A673 (cell line): ENCODE measurements around the gene RTP3. TPM values are rescaled to one million over a fixed set of nuclear protein-coding genes. Genes with fewer than 3 reads are reported as not detected.
"Not testable (repeated sequence)": the region's sequence is repeated elsewhere in the genome, so short reads cannot be mapped to it uniquely, and the experiment has no call there.

Experiments used
- BruUV-seq: library from RNA; stranded (reverse); fragments of 400-500 nt; replicated peaks from 2 replicates; lab custom pipeline; 2021; lab: Mats Ljungman, UMichigan
- CTCF ChIA-PET: fragments of 300-600 bp; sonication (Branson Sonifier 250); formaldehyde crosslinking; loops from one replicate; lab custom pipeline; 2022; ENCODE audit warnings: antibody characterized with exemption; lab: Charles Lee
- POLR2A ChIA-PET: fragments of 300-600 bp; sonication (Branson Sonifier 250); formaldehyde crosslinking; loops from one replicate; lab custom pipeline; 2022; ENCODE audit warnings: antibody characterized with exemption; ENCODE audit not compliant: low non-redundant PET; lab: Charles Lee
- DNase-seq: peaks from one replicate; pipeline ENCODE4 v3.0.0-alpha.2; 2015; ENCODE audit warnings: low spot score
- H3K27ac ChIP-seq: fragments of 200-600 bp; sonication (generic); 2 replicates; pipeline ENCODE4 v1.5.1; 2016; ENCODE audit warnings: mixed run types, low read depth, mild to moderate bottlenecking, mixed read lengths, antibody characterized with exemption, low read length; ENCODE audit not compliant: poor library complexity, severe bottlenecking
- H3K27me3 ChIP-seq: fragments of 200-600 bp; sonication (generic); replicated peaks from 2 replicates; pipeline ENCODE4 v1.6.1; 2017; ENCODE audit warnings: mixed run types, low read depth, mild to moderate bottlenecking, mixed read lengths, antibody characterized with exemption, low read length; ENCODE audit not compliant: insufficient read depth, poor library complexity
- H3K36me3 ChIP-seq: fragments of 200-600 bp; sonication (generic); 2 replicates; pipeline ENCODE4 v1.6.1; 2016; ENCODE audit warnings: mixed run types, mild to moderate bottlenecking, mixed read lengths, antibody characterized with exemption, low read length; ENCODE audit not compliant: insufficient read depth, poor library complexity, severe bottlenecking
- H3K4me1 ChIP-seq: fragments of 200-600 bp; sonication (generic); 2 replicates; pipeline ENCODE4 v1.6.1; 2017; ENCODE audit warnings: mixed run types, mild to moderate bottlenecking, mixed read lengths, antibody characterized with exemption, low read length; ENCODE audit not compliant: insufficient read depth, poor library complexity, severe bottlenecking
- H3K4me3 ChIP-seq: fragments of 200-600 bp; sonication (generic); 2 replicates; pipeline ENCODE4 v1.5.1; 2016; ENCODE audit warnings: low read depth, mixed run types, mild to moderate bottlenecking, mixed read lengths, low read length; ENCODE audit not compliant: poor library complexity, severe bottlenecking
- H3K9me3 ChIP-seq: fragments of 200-600 bp; sonication (generic); 2 replicates; pipeline ENCODE4 v1.6.1; 2016; ENCODE audit warnings: mixed run types, low read depth, mild to moderate bottlenecking, mixed read lengths, antibody characterized with exemption, low read length; ENCODE audit not compliant: poor library complexity, severe bottlenecking
- EZH2 ChIP-seq: fragments of 200-600 bp; sonication (generic); IDR thresholded peaks from 2 replicates; pipeline ENCODE4 v1.6.1; 2017; ENCODE audit warnings: borderline replicate concordance, low read depth, mild to moderate bottlenecking, mixed read lengths, antibody characterized with exemption, low read length; ENCODE audit not compliant: poor library complexity, severe bottlenecking
- intact Hi-C: fragments of 100-400 bp; cut with micrococcal nuclease; formaldehyde crosslinking; loops from one replicate; pipeline ENCODE4 v1.10.0; 2022; ENCODE audit not compliant: unreplicated experiment
- total RNA-seq: library from RNA; stranded (reverse); gene quantifications from 2 replicates; pipeline ENCODE4 v1.2.3, GENCODE V29; 2021
- TF ChIP-seq, protein P1 (sequence below): fragments of 300-800, 200-600 bp; sonication (generic); conservative IDR thresholded peaks from 2 replicates; pipeline ENCODE4 v1.5.1; 2017; ENCODE audit warnings: low read depth, mild to moderate bottlenecking, antibody characterized with exemption, low read length, moderate library complexity, mixed read lengths

Gene RTP3
- total RNA-seq, 1 experiment from 2014 or later: not detected

GRCh38 chr3:46491089-46492070 is 6.4 kb upstream of the RTP3 start:
- H3K27ac ChIP-seq: no peak overlapping the region
- CTCF ChIA-PET: no interaction called here

DNA sequence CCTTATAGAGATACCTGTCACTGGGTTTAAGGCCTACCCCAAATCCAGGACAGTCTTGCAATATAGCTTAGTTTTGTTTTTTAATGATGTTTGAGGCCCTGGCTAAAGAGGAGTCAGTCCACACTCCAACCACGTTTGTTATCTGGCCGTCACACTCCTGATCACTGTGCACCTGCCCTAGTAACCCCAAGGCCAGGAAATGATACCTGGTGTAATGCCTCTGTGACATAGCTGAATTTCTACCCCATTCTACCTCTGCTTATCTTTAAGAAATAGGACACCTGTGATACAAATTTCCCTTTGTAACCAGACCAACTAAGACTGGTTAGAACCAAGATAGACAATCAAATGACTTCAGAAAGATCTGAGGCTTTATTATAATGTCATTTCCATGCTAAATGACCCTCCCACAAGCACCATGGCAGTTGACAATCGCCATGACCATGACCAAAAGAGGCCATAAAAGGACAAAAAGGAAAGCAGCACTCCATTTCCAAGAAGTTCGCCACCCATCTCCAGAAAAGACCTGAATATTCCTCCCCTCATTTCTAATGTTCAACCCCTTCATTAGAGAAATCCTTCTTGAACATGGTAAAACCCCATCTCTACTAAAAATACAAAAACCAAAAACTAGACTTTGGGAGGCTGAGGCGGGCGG is 4.8 kb upstream of the RTP3 start:
- Histone ChIP-seq H3K36me3 (no peaks in the 10 kb centered on the region), H3K9me3 (no peaks in the 10 kb centered on the region), H3K27me3 (no peaks in the 10 kb centered on the region), H3K27ac (no peak overlapping the region), H3K4me1 (no peaks in the 10 kb centered on the region), H3K4me3 (no peak overlapping the region)
- BruUV-seq: no TSS peak
- intact Hi-C loops: no loop called here
- TF ChIP-seq, protein P1, sequence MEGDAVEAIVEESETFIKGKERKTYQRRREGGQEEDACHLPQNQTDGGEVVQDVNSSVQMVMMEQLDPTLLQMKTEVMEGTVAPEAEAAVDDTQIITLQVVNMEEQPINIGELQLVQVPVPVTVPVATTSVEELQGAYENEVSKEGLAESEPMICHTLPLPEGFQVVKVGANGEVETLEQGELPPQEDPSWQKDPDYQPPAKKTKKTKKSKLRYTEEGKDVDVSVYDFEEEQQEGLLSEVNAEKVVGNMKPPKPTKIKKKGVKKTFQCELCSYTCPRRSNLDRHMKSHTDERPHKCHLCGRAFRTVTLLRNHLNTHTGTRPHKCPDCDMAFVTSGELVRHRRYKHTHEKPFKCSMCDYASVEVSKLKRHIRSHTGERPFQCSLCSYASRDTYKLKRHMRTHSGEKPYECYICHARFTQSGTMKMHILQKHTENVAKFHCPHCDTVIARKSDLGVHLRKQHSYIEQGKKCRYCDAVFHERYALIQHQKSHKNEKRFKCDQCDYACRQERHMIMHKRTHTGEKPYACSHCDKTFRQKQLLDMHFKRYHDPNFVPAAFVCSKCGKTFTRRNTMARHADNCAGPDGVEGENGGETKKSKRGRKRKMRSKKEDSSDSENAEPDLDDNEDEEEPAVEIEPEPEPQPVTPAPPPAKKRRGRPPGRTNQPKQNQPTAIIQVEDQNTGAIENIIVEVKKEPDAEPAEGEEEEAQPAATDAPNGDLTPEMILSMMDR: no peak
- no peak for TF ChIP-seq EZH2
- ChIA-PET POLR2A (no interaction called here), CTCF (no interaction called here)
- no peak for DNase-seq

More at GRCh38 chr3:46491089-46492070, 6.4 kb upstream of the RTP3 start:
- no TSS peak for BruUV-seq
- H3K27me3 ChIP-seq: no peaks in the 10 kb centered on the region
- no peaks in the 10 kb centered on the region for H3K36me3 ChIP-seq
- no peak overlapping the region for H3K4me3 ChIP-seq
- intact Hi-C loops: no loop called here
- DNase-seq: no peak
- no peaks in the 10 kb centered on the region for H3K4me1 ChIP-seq
- H3K9me3 ChIP-seq: no peaks in the 10 kb centered on the region
- POLR2A ChIA-PET: no interaction called here
- TF ChIP-seq, protein P1: no peak
- TF ChIP-seq EZH2: no peak

DNA sequence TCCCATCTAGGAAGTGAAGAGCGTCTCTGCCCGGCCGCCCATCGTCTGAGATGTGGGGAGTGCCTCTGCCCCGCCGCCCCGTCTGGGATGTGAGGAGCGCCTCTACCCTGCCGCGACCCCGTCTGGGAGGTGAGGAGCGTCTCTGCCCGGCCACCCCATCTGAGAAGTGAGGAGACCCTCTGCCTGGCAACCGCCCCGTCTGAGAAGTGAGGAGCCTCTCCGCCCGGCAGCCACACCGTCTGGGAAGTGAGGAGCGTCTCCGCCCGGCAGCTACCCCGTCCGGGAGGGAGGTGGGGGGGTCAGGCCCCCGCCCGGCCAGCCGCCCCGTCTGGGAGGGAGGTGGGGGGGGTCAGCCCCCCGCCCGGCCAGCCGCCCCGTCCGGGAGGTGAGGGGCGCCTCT is 3.3 kb upstream of the RTP3 start:
- H3K4me3 ChIP-seq, H3K27ac ChIP-seq, BruUV-seq, H3K27me3 ChIP-seq, CTCF ChIA-PET, H3K4me1 ChIP-seq, H3K9me3 ChIP-seq, intact Hi-C loops, H3K36me3 ChIP-seq, POLR2A ChIA-PET, DNase-seq: not testable (repeated sequence)
